Uterus (tissue), 2 donors: Measurements from ENCODE around the gene ACTA1.

Source experiments
- POLR2A ChIP-seq, 2 donors: fragments of 450-650 bp; IDR thresholded peaks; one replicate each; pipeline ENCODE4 v1.6.1; 2016; ENCODE audit warnings: antibody characterized with exemption in 2 of 2, mild to moderate bottlenecking in 1 of 2, moderate library complexity in 1 of 2
- TF ChIP-seq, protein P1 (sequence below), 4 experiments: fragments of 200-600 bp in 2 of 4; fragments of 450-650 bp in 2 of 4; sonication (generic) in 2 of 4; IDR thresholded peaks; one replicate each; pipeline ENCODE4 v1.5.1; 2016 to 2019; ENCODE audit warnings: antibody characterized with exemption in 4 of 4, mild to moderate bottlenecking in 2 of 4, moderate library complexity in 1 of 4

DNA sequence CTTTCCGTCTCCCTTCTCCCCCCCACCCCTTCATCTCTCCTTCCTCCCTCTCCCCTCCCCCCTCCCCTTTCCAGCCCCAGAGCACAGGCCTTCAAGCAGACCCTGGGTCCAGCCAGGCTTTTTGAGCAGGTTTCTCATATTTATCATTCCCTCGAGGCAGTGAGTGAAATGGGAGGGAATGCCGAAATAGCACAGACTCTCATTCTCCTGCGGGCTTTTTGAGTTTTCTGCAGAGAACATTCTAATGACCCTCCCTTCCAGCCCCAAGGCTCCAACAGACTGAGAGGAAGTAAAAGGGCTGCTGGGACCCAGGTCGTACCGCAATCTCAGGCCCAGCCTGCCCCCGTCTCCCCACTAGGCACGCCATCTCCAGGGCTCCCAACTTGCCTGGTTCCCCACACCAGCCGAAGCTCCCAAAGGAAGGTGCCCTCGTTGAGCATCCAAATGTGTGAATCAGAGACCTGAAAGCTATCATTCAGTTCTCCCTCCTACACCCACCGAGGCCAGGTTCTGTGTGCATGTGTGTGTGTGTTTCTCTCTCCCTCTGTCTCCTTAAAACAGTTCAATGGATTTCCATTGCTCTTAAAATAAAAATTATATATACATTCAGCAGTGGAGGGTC is 22.3 kb downstream of the ACTA1 start:
- TF ChIP-seq, protein P1, sequence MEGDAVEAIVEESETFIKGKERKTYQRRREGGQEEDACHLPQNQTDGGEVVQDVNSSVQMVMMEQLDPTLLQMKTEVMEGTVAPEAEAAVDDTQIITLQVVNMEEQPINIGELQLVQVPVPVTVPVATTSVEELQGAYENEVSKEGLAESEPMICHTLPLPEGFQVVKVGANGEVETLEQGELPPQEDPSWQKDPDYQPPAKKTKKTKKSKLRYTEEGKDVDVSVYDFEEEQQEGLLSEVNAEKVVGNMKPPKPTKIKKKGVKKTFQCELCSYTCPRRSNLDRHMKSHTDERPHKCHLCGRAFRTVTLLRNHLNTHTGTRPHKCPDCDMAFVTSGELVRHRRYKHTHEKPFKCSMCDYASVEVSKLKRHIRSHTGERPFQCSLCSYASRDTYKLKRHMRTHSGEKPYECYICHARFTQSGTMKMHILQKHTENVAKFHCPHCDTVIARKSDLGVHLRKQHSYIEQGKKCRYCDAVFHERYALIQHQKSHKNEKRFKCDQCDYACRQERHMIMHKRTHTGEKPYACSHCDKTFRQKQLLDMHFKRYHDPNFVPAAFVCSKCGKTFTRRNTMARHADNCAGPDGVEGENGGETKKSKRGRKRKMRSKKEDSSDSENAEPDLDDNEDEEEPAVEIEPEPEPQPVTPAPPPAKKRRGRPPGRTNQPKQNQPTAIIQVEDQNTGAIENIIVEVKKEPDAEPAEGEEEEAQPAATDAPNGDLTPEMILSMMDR (IDR thresholded peaks at IDR 0.05), result no peak
- no peak for TF ChIP-seq POLR2A (IDR thresholded peaks at IDR 0.05)
